Activated B cell treated with CpG ODN at 0.5 μM for 24 hours (primary cell): ENCODE measurements around the gene MINDY2. TPM values are rescaled to one million over a fixed set of nuclear protein-coding genes. Genes with fewer than 3 reads are reported as not detected.

Experiments used
- ATAC-seq: fragments of 200-7000 bp; cut with Tn5 transposase; one replicate; pipeline ENCODE4 v1.10.0; 2021; ENCODE audit warnings: low read depth, mild to moderate bottlenecking, moderate library complexity
- CTCF ChIA-PET: fragments of 350-600 bp; sonication (Branson Sonifier 250); formaldehyde crosslinking; loops from one replicate; lab custom pipeline; 2021; ENCODE audit warnings: antibody characterized with exemption; lab: Charles Lee
- POLR2A ChIA-PET: fragments of 350-600 bp; sonication (Branson Sonifier 250); formaldehyde crosslinking; loops from one replicate; lab custom pipeline; 2021; ENCODE audit warnings: antibody characterized with exemption; lab: Charles Lee
- DNase-seq: peaks from one replicate; pipeline ENCODE4 v3.0.0; 2022
- H3K27ac Mint-ChIP-seq: one replicate; pipeline ENCODE4 v1.8.0; 2020; ENCODE audit warnings: mixed read lengths
- H3K27me3 Mint-ChIP-seq: one replicate; pipeline ENCODE4 v1.8.0; 2021; ENCODE audit warnings: mixed read lengths
- H3K36me3 Mint-ChIP-seq: one replicate; pipeline ENCODE4 v1.8.0; 2021; ENCODE audit warnings: low read depth, mixed read lengths
- H3K4me1 Mint-ChIP-seq: one replicate; pipeline ENCODE4 v1.8.0; 2021; ENCODE audit warnings: mixed read lengths
- H3K4me3 Mint-ChIP-seq: one replicate; pipeline ENCODE4 v1.8.0; 2020; ENCODE audit warnings: mild to moderate bottlenecking, mixed read lengths
- H3K9me3 Mint-ChIP-seq: one replicate; pipeline ENCODE4 v1.8.0; 2020; ENCODE audit warnings: mixed read lengths
- intact Hi-C: fragments of 100-400 bp; cut with micrococcal nuclease; formaldehyde crosslinking; loops from one replicate; pipeline ENCODE4 v1.15.1; 2024
- total RNA-seq: library from RNA; stranded (reverse); gene quantifications from 2 replicates; pipeline ENCODE4 v1.2.3, GENCODE V29; 2022
- TF ChIP-seq, protein P1 (sequence below): fragments of 200-600 bp; IDR thresholded peaks from one replicate; pipeline ENCODE4 v1.8.0; 2022; ENCODE audit warnings: antibody characterized with exemption, mild to moderate bottlenecking

MINDY2 gene
- total RNA-seq, 1 donor from 2014 or later, result 6.2 TPM

- ChIA-PET CTCF (no interaction called here), POLR2A (no interaction called here)
- TF ChIP-seq, protein P1, sequence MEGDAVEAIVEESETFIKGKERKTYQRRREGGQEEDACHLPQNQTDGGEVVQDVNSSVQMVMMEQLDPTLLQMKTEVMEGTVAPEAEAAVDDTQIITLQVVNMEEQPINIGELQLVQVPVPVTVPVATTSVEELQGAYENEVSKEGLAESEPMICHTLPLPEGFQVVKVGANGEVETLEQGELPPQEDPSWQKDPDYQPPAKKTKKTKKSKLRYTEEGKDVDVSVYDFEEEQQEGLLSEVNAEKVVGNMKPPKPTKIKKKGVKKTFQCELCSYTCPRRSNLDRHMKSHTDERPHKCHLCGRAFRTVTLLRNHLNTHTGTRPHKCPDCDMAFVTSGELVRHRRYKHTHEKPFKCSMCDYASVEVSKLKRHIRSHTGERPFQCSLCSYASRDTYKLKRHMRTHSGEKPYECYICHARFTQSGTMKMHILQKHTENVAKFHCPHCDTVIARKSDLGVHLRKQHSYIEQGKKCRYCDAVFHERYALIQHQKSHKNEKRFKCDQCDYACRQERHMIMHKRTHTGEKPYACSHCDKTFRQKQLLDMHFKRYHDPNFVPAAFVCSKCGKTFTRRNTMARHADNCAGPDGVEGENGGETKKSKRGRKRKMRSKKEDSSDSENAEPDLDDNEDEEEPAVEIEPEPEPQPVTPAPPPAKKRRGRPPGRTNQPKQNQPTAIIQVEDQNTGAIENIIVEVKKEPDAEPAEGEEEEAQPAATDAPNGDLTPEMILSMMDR, result no peak
- H3K4me3 Mint-ChIP-seq, result no peak overlapping the region
- H3K36me3 Mint-ChIP-seq, result peaks cover 7% of the 10 kb centered on the region
- DNase-seq, result no peak
- ATAC-seq, result no peak
- H3K9me3 Mint-ChIP-seq, result no peaks in the 10 kb centered on the region
- H3K4me1 Mint-ChIP-seq, result peaks cover 70% of the 10 kb centered on the region
- no peak overlapping the region for H3K27ac Mint-ChIP-seq
- intact Hi-C loops, result no loop called here
- no peaks in the 10 kb centered on the region for H3K27me3 Mint-ChIP-seq
Observed at GRCh38 chr15:58732625-58733363, 38.3 kb upstream of the MINDY2 start.

DNA sequence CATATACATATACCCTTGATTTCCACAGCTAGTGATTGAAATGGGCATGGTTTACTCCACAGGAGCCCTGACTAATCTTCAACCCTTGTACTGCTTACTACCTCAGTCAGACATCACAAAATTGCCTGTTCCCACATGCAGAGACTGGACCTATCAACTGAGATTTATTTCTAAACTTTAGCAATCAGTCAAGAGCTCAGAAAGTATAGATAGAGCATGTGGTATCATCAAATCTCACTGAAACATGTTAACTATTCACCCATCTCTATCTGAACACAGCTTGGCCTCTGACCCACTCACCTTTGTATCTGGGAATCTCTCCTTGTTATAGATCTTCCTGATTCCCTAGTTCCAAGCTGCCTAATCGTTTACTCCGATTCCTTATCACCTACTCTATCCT lies 36.2 kb upstream of the MINDY2 start:
- no peaks in the 10 kb centered on the region for H3K9me3 Mint-ChIP-seq
- CTCF ChIA-PET, result no interaction called here
- TF ChIP-seq, protein P1, result no peak
- peaks cover 80% of the 10 kb centered on the region for H3K4me1 Mint-ChIP-seq
- H3K4me3 Mint-ChIP-seq, result no peak overlapping the region
- ATAC-seq, result no peak
- no peak overlapping the region for H3K27ac Mint-ChIP-seq
- H3K27me3 Mint-ChIP-seq, result no peaks in the 10 kb centered on the region
- POLR2A ChIA-PET, result no interaction called here
- intact Hi-C loops, result no loop called here
- no peak for DNase-seq
- H3K36me3 Mint-ChIP-seq, result peaks cover 4% of the 10 kb centered on the region

GRCh38 chr15:58736018-58736643 lies 35.0 kb upstream of the MINDY2 start:
- H3K9me3 Mint-ChIP-seq, result no peaks in the 10 kb centered on the region
- no peak for ATAC-seq
- intact Hi-C loops, result no loop called here
- H3K36me3 Mint-ChIP-seq, result peaks cover 4% of the 10 kb centered on the region
- peaks cover 78% of the 10 kb centered on the region for H3K4me1 Mint-ChIP-seq
- ChIA-PET POLR2A (interaction anchor here (1.7 kb wide), 1 partner anchor 10 kb away, joined by 18 read pairs; no protein-coding TSS in a partner anchor), CTCF (no interaction called here)
- no peaks in the 10 kb centered on the region for H3K27me3 Mint-ChIP-seq
- no peak for DNase-seq
- peak overlapping the region; percentile 59 for H3K27ac Mint-ChIP-seq
- H3K4me3 Mint-ChIP-seq, result no peak overlapping the region
- TF ChIP-seq, protein P1, result no peak

- intact Hi-C loops, result no loop called here
- no peaks in the 10 kb centered on the region for H3K27me3 Mint-ChIP-seq
- H3K4me3 Mint-ChIP-seq, result no peak overlapping the region
- H3K36me3 Mint-ChIP-seq, result no peaks in the 10 kb centered on the region
- ATAC-seq (no peak), DNase-seq (no peak)
- POLR2A ChIA-PET, result interaction anchor here (1.6 to 1.7 kb wide), 2 partner anchors 11 to 13 kb away, joined by 4 to 18 read pairs; partner anchors contain the start of gene ADAM10
- peaks cover 79% of the 10 kb centered on the region for H3K4me1 Mint-ChIP-seq
- TF ChIP-seq, protein P1, result no peak
- H3K27ac Mint-ChIP-seq, result no peak overlapping the region
- H3K9me3 Mint-ChIP-seq, result no peaks in the 10 kb centered on the region
- CTCF ChIA-PET, result no interaction called here
Observed at GRCh38 chr15:58737298-58737697, 33.8 kb upstream of the MINDY2 start.

DNA sequence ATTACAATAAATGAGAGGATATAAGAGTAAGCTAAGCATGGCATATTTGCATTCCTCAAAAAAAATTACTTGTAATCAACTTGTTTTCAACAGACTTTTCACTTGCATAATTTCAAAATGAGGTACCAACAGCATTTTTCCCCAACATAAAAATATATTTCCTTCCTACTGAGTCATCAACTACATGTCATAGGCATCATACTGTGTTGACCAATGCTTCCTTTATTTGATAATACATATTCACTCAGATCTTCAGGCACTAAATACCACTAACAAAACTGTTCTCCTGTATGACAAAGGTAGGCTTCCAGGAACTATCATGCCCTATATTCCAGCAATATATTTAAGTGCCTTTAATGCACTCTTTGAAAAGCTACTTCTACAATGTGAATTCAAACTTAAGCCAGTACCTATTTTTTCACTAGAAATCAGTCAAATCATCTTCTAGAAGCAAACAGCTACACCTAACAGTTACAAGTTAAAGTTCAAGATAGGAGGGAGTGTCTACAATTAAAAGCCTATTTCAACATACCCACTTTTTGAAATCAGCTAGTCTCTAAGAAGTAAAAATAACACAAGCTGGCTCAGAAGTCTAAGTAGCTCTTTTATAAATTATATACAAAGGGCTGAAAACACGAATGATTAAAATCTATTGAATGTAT lies 32.9 kb upstream of the MINDY2 start:
- no peak for DNase-seq
- no peaks in the 10 kb centered on the region for H3K27me3 Mint-ChIP-seq
- TF ChIP-seq, protein P1, result no peak
- CTCF ChIA-PET, result no interaction called here
- ATAC-seq, result peak; percentile 31
- H3K4me1 Mint-ChIP-seq, result peaks cover 78% of the 10 kb centered on the region
- POLR2A ChIA-PET, result interaction anchor here (1.0 to 1.6 kb wide), 5 partner anchors 10 to 33 kb away, joined by 3 to 4 read pairs (median 4); partner anchors contain the start of genes ADAM10 and MINDY2
- H3K9me3 Mint-ChIP-seq, result no peaks in the 10 kb centered on the region
- H3K4me3 Mint-ChIP-seq, result no peak overlapping the region
- H3K36me3 Mint-ChIP-seq, result no peaks in the 10 kb centered on the region
- H3K27ac Mint-ChIP-seq, result no peak overlapping the region
- intact Hi-C loops, result loop anchor here (1.0 kb wide), 1 partner anchor 11 kb away; the partner anchor contains the start of gene ADAM10
